HG03095 (cell line): ENCODE results near the gene HYPK.
"Not testable (repeated sequence)": the region's sequence is repeated elsewhere in the genome, so short reads cannot be mapped to it uniquely, and the experiment has no call there.

Experiments
- ATAC-seq: cut with Tn5 transposase; IDR thresholded peaks from one replicate; pipeline ENCODE4 v1.9.1; 2021; ENCODE audit warnings: moderate library complexity; ENCODE audit not compliant: unreplicated experiment

Gene HYPK

DNA sequence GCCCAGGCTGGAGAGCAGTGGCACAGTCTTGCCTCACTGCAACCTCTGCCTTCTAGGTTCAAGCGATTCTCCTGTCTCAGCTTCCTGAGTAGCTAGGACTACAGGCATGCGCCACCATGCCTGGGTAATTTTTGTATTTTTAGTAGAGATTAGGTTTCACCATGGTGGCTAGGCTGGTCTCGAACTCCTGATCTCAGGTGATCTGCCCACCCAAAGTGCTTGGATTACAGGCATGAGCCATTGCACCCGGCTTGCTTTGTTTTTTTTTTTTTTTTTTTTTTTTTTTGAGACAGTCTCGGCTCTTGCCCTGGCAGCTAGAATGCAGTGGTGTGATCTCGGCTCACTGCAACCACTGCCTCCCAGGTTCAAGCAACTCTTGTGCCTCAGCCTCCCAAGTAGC is 32.1 kb downstream of the HYPK start:
- ATAC-seq: not testable (repeated sequence)

DNA sequence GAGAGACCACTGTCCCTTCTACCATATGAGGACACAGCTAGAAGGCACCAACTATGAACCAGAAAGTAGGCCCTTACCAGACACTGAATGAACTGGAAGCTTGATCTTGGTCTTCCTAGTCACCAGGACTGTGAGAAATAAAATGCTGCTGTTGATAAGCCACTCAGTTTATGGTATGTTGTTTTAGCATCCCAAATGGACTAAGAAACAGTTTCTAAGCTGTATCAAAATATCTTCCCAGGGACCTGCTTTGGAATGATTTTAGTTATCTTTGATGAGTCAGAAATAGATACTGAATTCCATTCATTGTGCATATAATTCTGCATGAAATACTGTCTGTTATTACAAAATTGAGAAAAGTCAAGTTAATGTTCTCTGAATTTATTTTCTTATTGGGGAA is 45.0 kb downstream of the HYPK start:
- no peak for ATAC-seq

DNA sequence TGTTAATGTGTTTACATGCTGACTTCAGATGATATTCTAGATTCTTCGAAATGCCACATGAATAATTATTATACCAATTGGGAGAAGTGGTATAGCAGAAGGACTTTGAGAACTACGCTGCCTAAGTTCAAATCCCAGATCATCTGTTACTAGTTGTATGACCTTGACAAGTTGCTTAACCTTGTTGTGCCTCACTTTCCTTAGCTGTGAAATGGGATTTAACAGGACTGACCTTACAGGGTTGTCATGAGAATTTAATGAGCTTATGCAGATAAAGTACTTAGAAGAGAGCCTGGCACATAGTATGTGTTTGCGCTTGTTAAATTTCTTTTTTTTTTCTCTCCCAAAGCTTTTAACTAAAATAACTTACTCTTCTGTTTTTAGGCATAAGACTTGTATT is 50.9 kb downstream of the HYPK start:
- no peak for ATAC-seq

DNA sequence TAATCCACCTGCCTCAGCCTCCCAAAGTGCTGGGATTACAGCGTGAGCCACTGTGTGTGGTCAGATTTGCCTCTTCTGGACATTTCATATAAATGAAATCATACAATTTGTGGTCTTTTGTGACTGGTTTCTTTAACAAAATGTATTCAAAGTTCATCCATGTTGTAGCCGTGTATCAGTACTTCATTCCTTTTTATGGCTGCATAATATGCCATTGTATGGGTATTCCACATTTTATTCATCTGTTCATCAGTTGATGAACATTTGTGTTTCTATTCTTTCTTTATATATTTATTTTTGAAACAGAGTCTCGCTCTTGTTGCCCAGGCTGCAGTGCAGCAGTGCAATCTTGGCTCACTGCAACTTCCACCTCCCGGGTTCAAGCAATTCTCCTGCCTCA is 52.2 kb downstream of the HYPK start:
- no peak for ATAC-seq
